ENCODE results near the gene ADAMTS12.

Gene ADAMTS12

DNA sequence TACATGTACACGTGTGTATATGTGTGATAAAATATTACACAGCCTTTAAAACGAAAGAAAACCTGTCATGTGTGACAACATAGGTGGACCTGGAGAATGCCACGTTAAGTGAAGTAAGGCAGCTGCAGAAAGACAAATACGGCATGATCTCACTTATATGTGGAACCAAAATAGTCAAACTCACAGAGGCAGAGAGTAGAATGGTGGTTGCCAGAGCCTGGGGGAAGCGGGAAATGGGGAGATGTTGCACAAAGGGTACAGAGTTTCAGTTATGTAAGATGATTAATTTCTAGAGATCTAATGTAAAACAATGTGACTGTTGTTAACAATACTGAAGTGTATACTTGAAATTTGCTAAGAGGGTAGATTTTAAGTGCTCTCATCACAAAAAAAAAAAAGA is 34.8 kb downstream of the ADAMTS12 start:
- H3K4me3 ChIP-seq (ENCODE audit: low read length), result no peak overlapping the region
- no peak for DNase-seq (ENCODE audit: low read depth)
- TF ChIP-seq, protein P1, sequence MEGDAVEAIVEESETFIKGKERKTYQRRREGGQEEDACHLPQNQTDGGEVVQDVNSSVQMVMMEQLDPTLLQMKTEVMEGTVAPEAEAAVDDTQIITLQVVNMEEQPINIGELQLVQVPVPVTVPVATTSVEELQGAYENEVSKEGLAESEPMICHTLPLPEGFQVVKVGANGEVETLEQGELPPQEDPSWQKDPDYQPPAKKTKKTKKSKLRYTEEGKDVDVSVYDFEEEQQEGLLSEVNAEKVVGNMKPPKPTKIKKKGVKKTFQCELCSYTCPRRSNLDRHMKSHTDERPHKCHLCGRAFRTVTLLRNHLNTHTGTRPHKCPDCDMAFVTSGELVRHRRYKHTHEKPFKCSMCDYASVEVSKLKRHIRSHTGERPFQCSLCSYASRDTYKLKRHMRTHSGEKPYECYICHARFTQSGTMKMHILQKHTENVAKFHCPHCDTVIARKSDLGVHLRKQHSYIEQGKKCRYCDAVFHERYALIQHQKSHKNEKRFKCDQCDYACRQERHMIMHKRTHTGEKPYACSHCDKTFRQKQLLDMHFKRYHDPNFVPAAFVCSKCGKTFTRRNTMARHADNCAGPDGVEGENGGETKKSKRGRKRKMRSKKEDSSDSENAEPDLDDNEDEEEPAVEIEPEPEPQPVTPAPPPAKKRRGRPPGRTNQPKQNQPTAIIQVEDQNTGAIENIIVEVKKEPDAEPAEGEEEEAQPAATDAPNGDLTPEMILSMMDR (conservative IDR thresholded peaks at IDR 0.05; ENCODE audit: low read length), result no peak

DNA sequence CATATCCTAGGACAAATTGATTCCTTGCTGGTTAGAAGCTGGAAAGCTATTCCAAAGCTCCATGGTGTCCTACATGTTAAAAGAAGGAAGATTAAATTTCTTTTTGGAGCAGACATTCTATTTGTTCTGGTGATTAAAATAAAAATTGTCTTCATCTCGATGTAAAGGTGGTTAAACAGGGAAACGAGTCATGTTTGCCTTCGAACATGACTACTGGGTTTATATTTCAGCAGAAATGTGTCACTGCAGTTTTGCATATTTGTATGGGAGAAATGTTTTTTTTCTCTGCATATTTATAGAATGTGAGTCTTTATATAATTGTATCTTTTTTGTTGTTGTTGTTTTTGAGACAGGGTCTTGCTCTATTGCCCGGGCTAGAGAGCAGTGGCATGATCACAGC is 36.4 kb downstream of the ADAMTS12 start:
- H3K4me3 ChIP-seq (ENCODE audit: low read length), result no peak overlapping the region
- no peak for DNase-seq (ENCODE audit: low read depth)
- TF ChIP-seq, protein P1 (conservative IDR thresholded peaks at IDR 0.05; ENCODE audit: low read length), result no peak

DNA sequence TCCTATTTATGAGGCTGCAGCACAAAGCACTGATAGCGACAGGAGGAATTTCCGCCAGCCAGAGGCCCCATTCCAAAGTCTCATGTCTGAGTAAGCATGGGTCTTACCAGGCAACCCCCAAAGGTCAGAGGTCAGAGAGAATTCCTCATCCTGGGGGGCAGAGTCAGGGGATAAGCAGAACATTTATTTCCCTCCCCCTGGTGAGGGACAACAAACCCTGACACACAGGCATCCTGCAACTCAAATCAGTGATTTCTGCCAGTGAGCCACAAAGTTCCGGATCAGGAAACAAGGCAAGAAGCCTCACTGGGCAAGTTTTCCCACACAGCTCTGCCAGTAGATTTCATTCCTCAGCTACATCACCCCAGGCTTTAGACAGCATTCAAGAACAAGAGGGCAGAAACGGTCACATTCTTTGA is 37.0 kb downstream of the ADAMTS12 start:
- TF ChIP-seq, protein P1 (conservative IDR thresholded peaks at IDR 0.05; ENCODE audit: low read length), result no peak
- peak; percentile 72 for DNase-seq (ENCODE audit: low read depth)
- H3K4me3 ChIP-seq (ENCODE audit: low read length), result no peak overlapping the region

DNA sequence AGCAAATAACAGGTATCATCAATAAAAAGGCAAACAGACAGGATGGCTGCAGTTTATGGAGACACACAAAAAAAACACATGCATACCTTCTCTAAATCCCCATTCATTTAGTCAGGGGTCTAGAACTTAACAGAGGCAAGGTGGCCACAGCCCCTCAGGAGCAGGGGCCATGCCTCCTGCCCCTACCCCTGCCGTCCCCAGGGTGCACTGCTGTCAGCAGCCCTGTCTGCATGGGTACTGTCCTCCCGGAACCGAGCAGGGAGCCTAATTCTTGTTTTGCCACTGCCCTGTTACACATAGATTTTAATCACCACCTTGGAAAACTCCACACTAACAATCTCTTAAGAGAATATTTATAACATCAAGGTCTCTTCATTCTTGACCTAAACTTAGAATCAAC is 39.0 kb downstream of the ADAMTS12 start:
- no peak overlapping the region for H3K4me3 ChIP-seq (ENCODE audit: low read length)
- TF ChIP-seq, protein P1 (conservative IDR thresholded peaks at IDR 0.05; ENCODE audit: low read length), result no peak
- no peak for DNase-seq (ENCODE audit: low read depth)

DNA sequence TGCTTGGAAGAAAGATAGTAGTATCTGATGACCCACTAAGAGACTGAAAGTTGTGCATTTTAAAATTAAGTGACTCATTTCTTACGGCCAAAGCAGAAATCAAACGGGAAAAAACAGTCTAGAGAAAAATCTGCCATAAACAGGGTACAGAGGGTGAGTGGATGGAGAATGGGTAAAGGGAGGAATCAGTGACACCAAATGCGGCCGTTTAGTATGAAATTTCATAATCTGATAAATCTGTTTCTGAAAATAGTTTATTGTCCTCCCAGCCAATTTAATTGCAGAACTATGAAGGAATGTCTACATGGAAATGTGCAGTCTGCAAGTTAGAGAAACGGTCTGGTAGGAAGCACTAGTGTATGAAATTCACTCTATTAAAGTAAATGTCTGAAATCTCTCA is 39.5 kb downstream of the ADAMTS12 start:
- TF ChIP-seq, protein P1 (conservative IDR thresholded peaks at IDR 0.05; ENCODE audit: low read length), result no peak
- peak overlapping the region; percentile 33 for H3K4me3 ChIP-seq (ENCODE audit: low read length)
- peak; percentile 66 for DNase-seq (ENCODE audit: low read depth)

DNA sequence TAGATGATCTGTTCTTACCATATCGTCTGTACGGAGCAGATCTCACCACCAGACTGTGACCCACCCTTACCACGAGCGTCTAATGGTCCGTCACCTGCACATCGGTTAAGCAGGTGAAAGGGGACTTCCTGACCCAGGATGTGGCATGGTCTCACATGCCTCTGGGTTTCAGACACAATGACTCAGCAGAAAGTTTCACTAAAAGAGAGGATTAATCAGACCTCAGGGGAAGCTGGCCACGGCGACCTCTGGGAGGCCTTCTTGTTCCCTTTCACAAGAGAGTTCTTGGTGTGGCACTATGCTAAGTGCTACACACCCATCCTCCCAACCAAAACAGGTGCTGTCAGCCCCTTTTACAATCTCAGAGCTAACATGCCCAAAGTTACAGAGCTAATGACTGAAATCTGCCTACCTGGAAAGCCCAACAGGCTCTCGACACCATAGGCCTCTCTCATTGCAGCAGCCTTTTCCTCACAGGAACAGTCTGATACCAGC is 41.6 kb downstream of the ADAMTS12 start:
- DNase-seq (ENCODE audit: low read depth), result peak; percentile 66
- H3K4me3 ChIP-seq (ENCODE audit: low read length), result no peak overlapping the region
- TF ChIP-seq, protein P1 (conservative IDR thresholded peaks at IDR 0.05; ENCODE audit: low read length), result no peak

DNA sequence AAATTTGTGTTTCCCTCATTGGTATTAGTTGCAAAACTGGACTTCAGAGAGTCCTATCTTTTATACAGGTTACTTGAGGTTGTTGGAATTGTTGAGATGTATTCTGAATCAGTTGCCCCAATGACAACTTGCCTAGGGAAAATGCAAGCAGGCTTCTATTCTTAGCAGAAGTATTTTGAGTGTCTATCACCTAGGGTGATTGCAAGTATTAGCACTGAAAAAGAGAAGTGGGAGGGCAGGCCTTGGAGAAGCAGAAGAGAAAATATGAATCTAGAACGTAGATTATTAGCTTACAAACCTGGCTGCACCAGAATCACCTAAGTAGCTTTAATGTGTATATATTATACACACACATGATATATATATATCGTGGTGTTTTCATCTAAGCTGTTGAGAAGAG is 43.2 kb downstream of the ADAMTS12 start:
- TF ChIP-seq, protein P1 (conservative IDR thresholded peaks at IDR 0.05; ENCODE audit: low read length), result no peak
- no peak overlapping the region for H3K4me3 ChIP-seq (ENCODE audit: low read length)
- DNase-seq (ENCODE audit: low read depth), result no peak
